Spleen (tissue), 11 donors: ENCODE measurements around the gene OR9Q1. TPM values are rescaled to one million over a fixed set of nuclear protein-coding genes. Genes with fewer than 3 reads are reported as not detected.

ENCODE experiments used
- DNase-seq: peaks from one replicate; pipeline ENCODE4 v3.0.0-alpha.2; 2020
- H3K27ac ChIP-seq, 8 donors: fragments of 200-600 bp; sonication (generic) in 7 of 8; 1 replicate in 4 of 8; 2 replicates in 4 of 8; pipeline versions ENCODE4 v1.5.0 to v1.8.0; 2016 to 2021; ENCODE audit warnings: inconsistent platforms in 4 of 8, mild to moderate bottlenecking in 4 of 8, moderate library complexity in 1 of 8
- H3K27me3 ChIP-seq, 7 donors: fragments of 200-600 bp; sonication (generic) in 6 of 7; replicated peaks in 1 of 7; 1 replicate in 4 of 7; 2 replicates in 3 of 7; pipeline versions ENCODE4 v1.5.0 to v1.8.0; 2016 to 2021; ENCODE audit warnings: inconsistent platforms in 3 of 7, mild to moderate bottlenecking in 1 of 7
- H3K36me3 ChIP-seq, 6 donors: fragments of 200-600 bp; sonication (generic) in 5 of 6; 1 replicate in 4 of 6; 2 replicates in 2 of 6; pipeline versions ENCODE4 v1.5.0 to v1.8.0; 2016 to 2021; ENCODE audit warnings: inconsistent platforms in 2 of 6
- H3K4me1 ChIP-seq, 6 donors: fragments of 200-600 bp; sonication (generic) in 5 of 6; 1 replicate in 3 of 6; 2 replicates in 3 of 6; pipeline versions ENCODE4 v1.5.0 to v1.8.0; 2016 to 2021; ENCODE audit warnings: inconsistent platforms in 3 of 6
- H3K4me3 ChIP-seq, 8 donors: fragments of 200-600 bp; sonication (generic) in 7 of 8; 1 replicate in 4 of 8; 2 replicates in 4 of 8; pipeline versions ENCODE4 v1.5.0 to v1.8.0; 2016 to 2021; ENCODE audit warnings: inconsistent platforms in 4 of 8, mild to moderate bottlenecking in 4 of 8, moderate library complexity in 2 of 8
- H3K9me3 ChIP-seq, 8 donors: fragments of 200-600 bp; sonication (generic) in 7 of 8; 1 replicate in 4 of 8; 2 replicates in 4 of 8; pipeline versions ENCODE4 v1.5.0 to v1.8.0; 2016 to 2021; ENCODE audit warnings: inconsistent platforms in 4 of 8
- CTCF ChIP-seq, 11 experiments: fragments of 200-600 bp in 7 of 11; fragments of 450-650 bp in 4 of 11; sonication (generic) in 4 of 11; IDR thresholded peaks in 8 of 11; conservative IDR thresholded peaks in 3 of 11; 1 replicate in 7 of 11; 2 replicates in 4 of 11; pipeline versions ENCODE4 v1.4.0 to v1.8.0; 2016 to 2021; ENCODE audit warnings: antibody characterized with exemption in 11 of 11, inconsistent platforms in 4 of 11, mild to moderate bottlenecking in 1 of 11
- POLR2A ChIP-seq, 3 donors: fragments of 450-650 bp; IDR thresholded peaks; one replicate each; pipeline ENCODE4 v1.5.1; 2017; ENCODE audit warnings: antibody characterized with exemption in 3 of 3, mild to moderate bottlenecking in 1 of 3
- POLR2AphosphoS5 ChIP-seq, 3 donors: sonication (generic); formaldehyde crosslinking; IDR thresholded peaks; one replicate each; pipeline ENCODE4 v1.5.1; 2017; ENCODE audit warnings: antibody characterized with exemption in 3 of 3
- WGBS, 5 donors: extraction: QIAGEN DNeasy Blood & Tissue Kit in 3 of 5; methylation state at CpG; one replicate each; pipeline versions ENCODE4 v1.1.5 to v1.1.7; 2013 to 2018; 5-methylcytosine and 5-hydroxymethylcytosine counted together
- intact Hi-C: fragments of 100-400 bp; cut with DNase I; formaldehyde crosslinking; loops from one replicate; pipeline ENCODE4 v1.15.0; 2023; ENCODE audit warnings: low total_unique reads
- polyA plus RNA-seq, 3 donors: library from polyadenylated mRNA; stranded (reverse); fragments of 200-250 nt; gene quantifications; one replicate each; pipeline ENCODE4 v1.2.1, GENCODE V29; 2013
- total RNA-seq, 7 donors: library from RNA; depleted of rRNA in 3 of 7; stranded (reverse); fragments of >200 nt in 3 of 7; fragmentation: NEBNext Ultra II Directional in 4 of 7; extraction: Animal tissue kit (Norgen Biotek cat#: 25700) in 4 of 7; gene quantifications; one replicate each; pipeline versions ENCODE4 v1.1.0 to v1.2.1, GENCODE V29; 2016 to 2021
- donor health status: healthy with polysubstance abuse.
- donor health status: DM: no; HTN: no; CAD: no; lungs with moderate emphysema.
- donor health status: DM: no; HTN: no; CAD: no.
- donor health status: Bipolar disorder and iron deficiency.
- donor health status: healthy.
- donor health status: DM: no; HTN: no; CAD: no.
- donor health status: DM: yes; HTN: yes; CAD: no.

Gene OR9Q1
- total and polyA plus RNA-seq, 10 donors, result not detected

- Histone ChIP-seq H3K4me1 (no peaks in the 10 kb centered on the region), H3K27me3 (no peaks in the 10 kb centered on the region), H3K36me3 (no peaks in the 10 kb centered on the region), H3K9me3 (no peaks in the 10 kb centered on the region), H3K27ac (no peak overlapping the region), H3K4me3 (no peak overlapping the region)
- WGBS, 5 donors, result 62 to 71% (median 66%) methylated on average over 11 to 13 of the region's 13 CpGs
- no peak for TF ChIP-seq CTCF (IDR thresholded peaks at IDR 0.05 in 8 of 11, conservative IDR thresholded peaks at IDR 0.05 in 3 of 11)
- TF ChIP-seq POLR2A (IDR thresholded peaks at IDR 0.05), result no peak
- TF ChIP-seq POLR2AphosphoS5 (IDR thresholded peaks at IDR 0.05), result no peak
- no peak for DNase-seq
- intact Hi-C loops, result no loop called here
These were observed 34.8 kb downstream of the OR9Q1 start for GRCh38 chr11:58058276-58059006.

- no peaks in the 10 kb centered on the region for H3K27me3 ChIP-seq
- no peak for DNase-seq
- H3K9me3 ChIP-seq, result no peaks in the 10 kb centered on the region
- WGBS, 5 donors, result 63 to 72% (median 68%) methylated on average over 4 of the region's 4 CpGs
- intact Hi-C loops, result no loop called here
- H3K27ac ChIP-seq, result no peak overlapping the region
- TF ChIP-seq POLR2A (IDR thresholded peaks at IDR 0.05) (no peak), POLR2AphosphoS5 (IDR thresholded peaks at IDR 0.05) (no peak), CTCF (IDR thresholded peaks at IDR 0.05 in 8 of 11, conservative IDR thresholded peaks at IDR 0.05 in 3 of 11) (no peak)
- no peaks in the 10 kb centered on the region for H3K36me3 ChIP-seq
- H3K4me1 ChIP-seq, result no peaks in the 10 kb centered on the region
- H3K4me3 ChIP-seq, result no peak overlapping the region
These were observed 35.3 kb downstream of the OR9Q1 start for GRCh38 chr11:58059007-58059350.

DNA sequence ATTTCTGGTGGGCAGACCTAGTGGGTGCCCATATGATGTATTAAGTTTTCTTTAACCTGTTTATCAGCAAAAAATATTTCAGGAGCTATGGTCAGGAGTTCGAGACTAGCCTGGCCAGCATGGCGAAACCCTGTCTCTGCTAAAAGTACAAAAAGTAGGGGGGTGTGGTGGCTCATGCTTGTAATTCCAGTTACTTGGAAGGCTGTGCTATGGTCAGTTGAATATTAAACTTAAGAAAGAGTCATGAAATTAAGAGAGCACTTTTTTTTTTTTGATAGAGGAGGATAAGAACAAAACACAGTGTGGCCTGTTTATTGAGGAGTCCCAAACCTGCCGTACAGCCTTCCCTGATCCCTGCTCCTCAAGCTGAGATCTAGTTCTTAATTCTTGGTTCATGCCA lies 36.9 kb downstream of the OR9Q1 start:
- no peak overlapping the region for H3K4me3 ChIP-seq
- peaks cover 0 to 7% (median 0%) of the 10 kb centered on the region in 7 donors for H3K27me3 ChIP-seq
- H3K27ac ChIP-seq, result no peak overlapping the region
- intact Hi-C loops, result no loop called here
- TF ChIP-seq POLR2A (IDR thresholded peaks at IDR 0.05) (no peak), CTCF (IDR thresholded peaks at IDR 0.05 in 8 of 11, conservative IDR thresholded peaks at IDR 0.05 in 3 of 11) (no peak), POLR2AphosphoS5 (IDR thresholded peaks at IDR 0.05) (no peak)
- WGBS, 5 donors, result 79 to 96% (median 89%) methylated on average over 3 of the region's 3 CpGs
- no peaks in the 10 kb centered on the region for H3K36me3 ChIP-seq
- H3K4me1 ChIP-seq, result no peaks in the 10 kb centered on the region
- no peak for DNase-seq
- H3K9me3 ChIP-seq, result no peaks in the 10 kb centered on the region

DNA sequence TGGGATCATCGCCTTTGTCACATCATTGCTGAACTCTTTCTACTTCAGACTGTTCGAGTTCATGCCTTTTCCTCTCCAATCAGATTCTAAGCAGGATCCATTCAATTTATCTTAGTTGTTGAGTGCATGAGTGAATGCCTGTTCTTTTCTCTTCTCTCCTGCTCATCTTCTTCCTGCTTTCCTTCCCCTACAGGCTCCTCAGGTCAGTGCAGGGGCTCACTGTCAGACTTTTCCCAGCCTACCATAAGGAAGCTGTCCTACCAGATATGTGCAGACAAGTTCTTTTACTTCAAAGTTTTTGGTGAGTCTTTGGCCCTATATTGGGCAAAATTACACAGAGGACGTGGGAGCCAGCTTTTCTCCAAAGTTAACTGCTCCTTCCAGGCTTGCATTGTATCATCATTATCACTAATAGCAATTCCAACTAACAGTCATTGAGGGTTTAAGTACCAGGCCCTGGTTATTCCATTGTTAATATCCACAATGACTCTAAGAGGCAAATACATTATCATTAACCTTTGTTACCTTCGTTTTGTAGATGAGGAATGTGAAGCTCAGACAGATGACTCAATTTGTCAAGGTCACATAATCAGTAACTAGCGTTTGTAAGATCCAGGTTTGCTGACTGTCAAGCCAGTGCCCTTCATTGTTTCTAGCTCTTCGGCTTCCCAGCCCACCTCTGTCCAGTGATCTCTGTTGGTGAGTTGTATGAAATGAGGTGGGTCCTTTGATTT lies 37.4 kb downstream of the OR9Q1 start:
- no peak overlapping the region for H3K4me3 ChIP-seq
- no peak overlapping the region for H3K27ac ChIP-seq
- intact Hi-C loops, result no loop called here
- H3K27me3 ChIP-seq, result peaks cover 0 to 9% (median 0%) of the 10 kb centered on the region in 7 donors
- H3K9me3 ChIP-seq, result no peaks in the 10 kb centered on the region
- 55 to 70% (median 68%) methylated on average over 6 of the region's 6 CpGs for WGBS, 5 donors
- DNase-seq, result no peak
- H3K36me3 ChIP-seq, result no peaks in the 10 kb centered on the region
- TF ChIP-seq POLR2AphosphoS5 (IDR thresholded peaks at IDR 0.05) (no peak), POLR2A (IDR thresholded peaks at IDR 0.05) (no peak), CTCF (IDR thresholded peaks at IDR 0.05 in 8 of 11, conservative IDR thresholded peaks at IDR 0.05 in 3 of 11) (no peak)
- no peaks in the 10 kb centered on the region for H3K4me1 ChIP-seq
